SJSA1 (cell line): Measurements from ENCODE around the gene LSAMP. TPM values are rescaled to one million over a fixed set of nuclear protein-coding genes. Genes with fewer than 3 reads are reported as not detected.

Experiments
- DNase-seq, 2 experiments: peaks; one replicate each; pipeline ENCODE4 v3.0.0-alpha.2; 2015 to 2020; ENCODE audit warnings: low spot score in 2 of 2, low read depth in 1 of 2
- H3K27ac ChIP-seq: fragments of 250-450 bp; sonication (Bioruptor Pico); 2 replicates; pipeline ENCODE4 v1.5.1; 2020; ENCODE audit warnings: mild to moderate bottlenecking, moderate library complexity
- H3K27me3 ChIP-seq: fragments of 250-450 bp; sonication (Bioruptor Pico); replicated peaks from 2 replicates; pipeline ENCODE4 v1.5.1; 2020; ENCODE audit warnings: mild to moderate bottlenecking, moderate library complexity
- H3K36me3 ChIP-seq: fragments of 250-450 bp; sonication (Bioruptor Pico); 2 replicates; pipeline ENCODE4 v1.5.1; 2020; ENCODE audit warnings: mild to moderate bottlenecking
- H3K4me1 ChIP-seq: fragments of 250-450 bp; sonication (Bioruptor Pico); replicated peaks from 2 replicates; pipeline ENCODE4 v1.6.1; 2021; ENCODE audit warnings: mild to moderate bottlenecking
- H3K4me3 ChIP-seq: fragments of 250-450 bp; sonication (Bioruptor Pico); 2 replicates; pipeline ENCODE4 v1.5.1; 2020; ENCODE audit warnings: mild to moderate bottlenecking
- H3K9me3 ChIP-seq: fragments of 250-450 bp; sonication (Bioruptor Pico); replicated peaks from 2 replicates; pipeline ENCODE4 v1.5.1; 2020; ENCODE audit warnings: mild to moderate bottlenecking
- total RNA-seq: library from RNA; depleted of rRNA; stranded (reverse); fragments of >200 nt; shearing (Covaris generic); gene quantifications from 2 replicates; pipeline ENCODE4 v1.2.3, GENCODE V29; 2014

The LSAMP gene
- total RNA-seq, 1 experiment from 2014 or later: not detected

DNA sequence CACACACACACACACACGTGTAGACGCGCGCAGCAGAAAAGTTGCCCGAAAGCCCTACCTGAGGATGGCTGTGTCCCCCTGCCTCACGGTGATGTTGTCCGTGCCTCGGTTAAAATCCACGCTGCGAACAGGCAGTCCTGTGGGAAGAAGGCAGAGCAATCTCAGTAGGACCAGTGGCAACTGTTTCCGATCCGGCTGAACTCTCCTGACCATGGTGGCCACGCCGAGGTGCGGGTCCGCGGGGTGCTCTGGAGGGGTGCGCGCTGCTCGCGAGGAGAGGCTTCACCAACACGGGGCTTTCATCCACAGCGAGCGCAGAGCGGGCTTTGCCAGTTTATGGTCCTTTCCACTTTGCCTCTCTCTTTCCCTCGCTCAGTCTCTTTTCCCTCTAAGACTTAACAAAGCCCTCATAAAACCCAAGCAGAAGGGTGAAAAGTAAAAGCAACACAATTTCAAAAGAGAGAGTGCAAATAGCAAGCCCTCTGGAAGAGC, 422 bp downstream of the LSAMP start:
- no peaks in the 10 kb centered on the region for H3K36me3 ChIP-seq
- no peak overlapping the region for H3K4me3 ChIP-seq
- no peak for DNase-seq
- peaks cover 18% of the 10 kb centered on the region; the same call in 1 of the 2 replicates for H3K27me3 ChIP-seq
- H3K4me1 ChIP-seq: no peaks in the 10 kb centered on the region
- no peaks in the 10 kb centered on the region; the same call in 1 of the 2 replicates for H3K9me3 ChIP-seq
- no peak overlapping the region for H3K27ac ChIP-seq

DNA sequence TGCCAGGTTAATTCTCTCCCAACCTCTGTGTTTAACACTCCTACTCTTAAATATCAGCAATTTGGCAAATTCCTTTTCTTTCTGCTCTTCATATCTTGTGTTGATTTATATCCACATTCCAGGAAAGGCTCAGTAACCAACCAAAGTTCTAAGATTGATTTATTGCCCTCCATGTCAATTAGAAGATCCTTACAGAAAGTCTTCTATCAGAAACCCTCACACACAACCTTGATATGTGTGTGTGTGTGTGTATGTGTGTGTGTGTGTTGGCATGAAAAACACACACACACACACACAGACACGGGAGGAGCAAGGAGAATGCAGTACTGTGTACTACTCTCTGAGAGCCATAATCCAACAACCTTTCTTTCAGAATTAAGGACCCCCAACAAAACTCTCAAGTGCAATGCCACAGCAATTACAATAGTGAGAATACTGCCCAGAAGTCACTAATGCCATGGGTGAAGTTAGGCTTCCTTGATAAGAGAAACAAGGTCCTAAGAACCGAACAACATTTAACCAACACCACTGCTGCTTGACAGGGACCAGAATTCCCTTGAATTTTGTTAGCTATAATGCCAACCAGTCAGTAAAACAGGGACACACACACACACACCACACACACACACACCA, 1.1 kb downstream of the LSAMP start:
- Histone ChIP-seq H3K36me3 (no peaks in the 10 kb centered on the region), H3K4me3 (no peak overlapping the region), H3K27me3 (peaks cover 18% of the 10 kb centered on the region; the same call in 1 of the 2 replicates), H3K27ac (no peak overlapping the region), H3K4me1 (no peaks in the 10 kb centered on the region), H3K9me3 (no peaks in the 10 kb centered on the region; the same call in 1 of the 2 replicates)
- no peak for DNase-seq

DNA sequence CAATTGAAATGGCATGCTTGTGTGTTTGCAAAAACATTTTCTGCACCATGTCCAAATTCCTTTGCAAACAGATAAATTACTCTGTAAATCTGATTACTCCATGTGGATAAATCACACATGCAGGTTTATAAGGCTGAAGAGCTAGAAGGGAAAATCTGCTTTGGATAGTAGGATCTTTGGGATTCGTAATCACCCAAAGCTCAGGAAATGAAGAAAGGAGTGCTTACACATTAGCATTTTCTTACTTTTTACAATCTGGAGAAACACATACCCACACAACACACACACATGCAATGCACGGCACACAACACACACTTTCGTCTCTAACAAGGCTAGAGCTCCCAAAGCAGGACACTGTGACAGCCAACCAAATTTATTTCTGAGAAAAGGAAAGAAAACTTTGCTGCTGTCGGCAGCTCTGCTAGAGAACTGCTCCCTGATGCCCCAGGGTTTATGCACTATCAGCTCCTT, 2.1 kb downstream of the LSAMP start:
- no peaks in the 10 kb centered on the region for H3K36me3 ChIP-seq
- DNase-seq: no peak
- H3K9me3 ChIP-seq: no peaks in the 10 kb centered on the region; the same call in 1 of the 2 replicates
- H3K27me3 ChIP-seq: peaks cover 18% of the 10 kb centered on the region; the same call in 1 of the 2 replicates
- H3K4me3 ChIP-seq: no peak overlapping the region
- H3K4me1 ChIP-seq: no peaks in the 10 kb centered on the region
- no peak overlapping the region for H3K27ac ChIP-seq

DNA sequence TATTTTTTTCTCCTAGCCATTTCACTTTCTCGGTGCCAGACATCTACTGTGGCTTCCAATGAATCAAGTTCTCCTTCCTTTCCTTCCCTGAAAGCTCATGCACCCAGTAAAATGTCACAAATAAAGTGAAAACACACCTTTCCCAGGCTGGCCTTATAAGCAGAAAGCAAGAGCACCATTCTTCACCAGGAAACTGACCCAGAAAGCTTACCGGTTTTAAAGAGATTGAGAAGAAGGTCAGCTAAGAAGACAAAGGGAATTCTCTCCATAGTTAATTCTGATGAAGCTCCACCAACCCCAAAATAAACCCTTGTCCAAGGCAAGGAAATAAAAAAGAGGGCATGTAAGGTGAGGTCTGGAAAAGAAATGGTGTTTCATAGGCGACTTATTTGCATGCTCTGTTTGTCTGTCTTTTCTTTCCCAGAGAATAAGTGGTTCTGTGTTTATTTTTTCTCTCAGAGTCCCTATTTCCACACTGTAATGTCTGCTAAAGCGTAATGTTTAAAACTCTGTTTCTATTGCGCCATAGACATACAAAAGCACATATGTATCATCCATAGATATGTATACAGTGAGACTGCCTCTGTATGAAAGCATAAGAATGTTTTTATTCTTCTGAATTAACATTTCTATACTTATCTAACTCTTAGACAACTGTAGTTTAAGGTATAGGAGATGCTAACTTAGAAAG, 2.8 kb downstream of the LSAMP start:
- Histone ChIP-seq H3K4me3 (no peak overlapping the region), H3K9me3 (no peaks in the 10 kb centered on the region; the same call in 1 of the 2 replicates), H3K4me1 (no peaks in the 10 kb centered on the region), H3K36me3 (no peaks in the 10 kb centered on the region), H3K27me3 (peaks cover 18% of the 10 kb centered on the region; the same call in 1 of the 2 replicates), H3K27ac (no peak overlapping the region)
- DNase-seq: no peak

DNA sequence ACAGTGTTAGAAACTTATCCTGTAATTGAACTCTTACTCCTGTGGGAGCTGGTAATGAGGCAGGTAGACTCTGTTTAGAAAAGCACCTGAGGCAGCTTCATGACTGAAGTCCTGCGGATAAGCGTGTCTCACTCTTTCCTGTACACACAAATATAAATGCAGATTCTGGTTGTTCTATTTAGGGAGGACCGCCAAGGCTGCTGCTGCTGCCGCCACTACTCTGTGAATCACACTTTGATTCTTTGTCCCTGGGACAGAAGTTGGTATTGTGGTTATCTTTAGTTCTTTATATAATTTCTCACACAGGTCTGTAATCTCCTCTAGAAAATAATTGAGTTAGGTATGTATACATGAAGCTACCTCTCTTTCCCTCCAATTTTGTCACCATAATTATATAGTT, 3.6 kb downstream of the LSAMP start:
- Histone ChIP-seq H3K36me3 (no peaks in the 10 kb centered on the region), H3K4me1 (no peaks in the 10 kb centered on the region), H3K4me3 (no peak overlapping the region), H3K27ac (no peak overlapping the region), H3K9me3 (no peaks in the 10 kb centered on the region; the same call in 1 of the 2 replicates), H3K27me3 (peaks cover 18% of the 10 kb centered on the region; the same call in 1 of the 2 replicates)
- DNase-seq: no peak

DNA sequence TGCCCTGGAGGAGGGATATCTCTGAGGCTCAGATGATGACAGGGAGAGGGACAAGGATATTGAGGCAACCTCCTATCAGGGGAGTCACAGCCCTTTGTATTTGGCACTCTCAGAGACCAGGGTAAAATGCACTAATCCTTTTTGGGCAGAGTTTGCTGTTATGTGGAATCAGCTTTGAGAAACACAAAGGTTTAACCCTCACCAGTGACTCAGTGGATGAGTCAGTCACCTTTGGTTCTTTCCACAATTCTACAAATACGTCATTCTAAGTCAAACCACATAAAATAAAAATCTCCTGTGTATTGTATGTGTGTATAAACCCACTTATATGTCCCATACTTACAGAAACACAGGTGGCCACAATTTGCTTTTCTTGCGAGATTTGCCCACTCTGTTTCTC, 5.1 kb downstream of the LSAMP start:
- Histone ChIP-seq H3K9me3 (no peaks in the 10 kb centered on the region; the same call in 1 of the 2 replicates), H3K4me1 (no peaks in the 10 kb centered on the region), H3K27ac (no peak overlapping the region), H3K4me3 (no peak overlapping the region), H3K27me3 (peaks cover 18% of the 10 kb centered on the region; the same call in 1 of the 2 replicates), H3K36me3 (no peaks in the 10 kb centered on the region)
- DNase-seq: no peak

DNA sequence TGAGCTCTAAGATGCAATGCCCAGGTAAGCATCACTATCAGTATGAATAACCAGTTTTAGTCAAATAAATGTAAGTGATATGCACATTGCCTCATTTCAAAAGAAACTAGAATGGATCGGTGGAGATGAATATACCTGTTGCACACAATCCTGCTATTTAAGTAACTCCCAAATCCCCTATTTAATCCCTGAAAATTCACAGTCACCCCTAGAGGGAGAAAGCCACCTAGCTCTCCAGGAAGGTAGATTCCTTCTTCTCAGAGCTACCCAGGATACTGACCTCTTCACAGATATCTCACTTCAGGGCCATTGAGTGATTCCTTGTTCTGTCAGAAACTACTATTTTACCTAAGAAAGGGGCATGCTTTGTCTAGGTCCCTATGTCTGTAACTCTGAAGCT, 11.7 kb downstream of the LSAMP start:
- Histone ChIP-seq H3K36me3 (no peaks in the 10 kb centered on the region), H3K27ac (no peak overlapping the region), H3K9me3 (no peaks in the 10 kb centered on the region), H3K4me1 (no peaks in the 10 kb centered on the region), H3K27me3 (no peaks in the 10 kb centered on the region), H3K4me3 (no peak overlapping the region)
- no peak for DNase-seq

DNA sequence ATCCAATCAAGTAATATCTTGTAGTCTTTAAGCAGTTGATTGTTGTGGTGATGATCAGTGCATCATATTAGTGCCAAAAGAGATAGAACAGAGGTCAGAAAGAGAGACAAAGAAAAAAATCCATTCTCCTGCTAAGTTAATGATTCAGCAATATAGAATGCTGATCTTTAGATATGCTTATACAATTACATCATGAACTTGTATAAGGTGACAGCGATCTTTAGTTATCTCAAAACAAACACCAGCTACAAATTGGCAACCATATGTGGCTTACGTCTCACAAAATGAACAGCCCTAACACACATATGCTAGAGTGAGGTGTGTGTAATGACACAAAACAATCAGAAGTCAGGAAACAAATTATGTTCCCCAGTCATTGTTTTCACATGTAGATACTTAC, 12.5 kb downstream of the LSAMP start:
- Histone ChIP-seq H3K27me3 (no peaks in the 10 kb centered on the region), H3K4me3 (no peak overlapping the region), H3K9me3 (no peaks in the 10 kb centered on the region), H3K27ac (no peak overlapping the region), H3K4me1 (no peaks in the 10 kb centered on the region), H3K36me3 (no peaks in the 10 kb centered on the region)
- DNase-seq: no peak

DNA sequence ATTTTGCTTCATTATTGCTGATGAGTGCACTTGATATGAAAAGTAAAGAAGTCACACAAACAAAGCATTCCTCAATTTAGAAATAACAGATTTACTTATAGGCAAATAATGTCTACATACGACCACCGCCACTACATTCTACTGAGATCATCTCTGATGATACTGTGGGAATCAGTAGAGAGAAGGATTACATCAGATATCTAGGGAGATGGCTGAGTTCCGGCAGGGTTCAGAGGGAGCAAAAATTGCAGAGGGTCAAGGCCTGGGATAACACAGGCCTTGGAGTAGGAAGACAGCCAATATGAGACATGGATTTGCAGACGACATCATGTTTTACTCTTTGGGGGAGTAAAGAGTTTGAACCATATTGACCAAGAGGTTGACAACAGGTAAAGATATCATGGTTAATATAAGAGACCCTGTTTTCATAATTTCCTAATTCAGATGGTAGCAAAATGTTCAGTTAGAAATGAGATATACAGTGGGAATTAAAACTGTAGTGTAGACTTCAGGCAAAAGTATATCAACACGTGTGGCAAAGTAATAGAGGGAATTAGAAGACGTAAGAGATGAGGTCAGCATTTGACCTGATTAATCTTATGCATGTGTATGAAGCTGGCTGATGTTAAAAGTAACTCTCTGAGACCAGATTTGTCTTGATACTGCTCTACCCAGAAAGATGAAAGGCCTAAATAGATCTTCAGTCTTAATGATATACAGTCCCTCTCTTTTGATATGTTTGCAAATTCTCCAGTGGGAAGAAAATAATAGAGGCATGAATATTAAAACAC, 15.6 kb downstream of the LSAMP start:
- H3K4me1 ChIP-seq: no peaks in the 10 kb centered on the region
- no peaks in the 10 kb centered on the region for H3K9me3 ChIP-seq
- no peak for DNase-seq
- no peaks in the 10 kb centered on the region for H3K27me3 ChIP-seq
- no peaks in the 10 kb centered on the region for H3K36me3 ChIP-seq
- H3K4me3 ChIP-seq: no peak overlapping the region
- H3K27ac ChIP-seq: no peak overlapping the region

DNA sequence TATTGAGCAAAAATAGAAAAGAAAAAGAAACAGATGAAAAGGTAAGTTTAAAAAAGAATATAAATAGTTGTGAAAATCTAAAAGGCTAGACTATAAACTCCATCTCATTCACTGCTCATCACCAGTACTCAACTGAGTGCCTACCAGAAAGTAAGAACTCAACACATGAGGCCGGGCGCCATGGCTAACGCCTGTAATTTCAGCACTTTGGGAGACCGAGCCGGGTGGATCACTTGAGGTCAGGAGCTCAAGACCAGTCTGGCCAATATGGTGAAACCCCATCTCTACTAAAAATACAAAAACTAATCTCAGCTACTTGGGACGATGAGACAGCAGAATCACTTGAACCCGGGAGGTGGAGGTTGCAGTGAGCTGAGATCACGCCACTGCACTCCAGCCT, 19.3 kb downstream of the LSAMP start:
- Histone ChIP-seq H3K4me3 (no peak overlapping the region), H3K27ac (no peak overlapping the region), H3K4me1 (no peaks in the 10 kb centered on the region), H3K9me3 (no peaks in the 10 kb centered on the region), H3K36me3 (no peaks in the 10 kb centered on the region), H3K27me3 (no peaks in the 10 kb centered on the region)
- DNase-seq: no peak

DNA sequence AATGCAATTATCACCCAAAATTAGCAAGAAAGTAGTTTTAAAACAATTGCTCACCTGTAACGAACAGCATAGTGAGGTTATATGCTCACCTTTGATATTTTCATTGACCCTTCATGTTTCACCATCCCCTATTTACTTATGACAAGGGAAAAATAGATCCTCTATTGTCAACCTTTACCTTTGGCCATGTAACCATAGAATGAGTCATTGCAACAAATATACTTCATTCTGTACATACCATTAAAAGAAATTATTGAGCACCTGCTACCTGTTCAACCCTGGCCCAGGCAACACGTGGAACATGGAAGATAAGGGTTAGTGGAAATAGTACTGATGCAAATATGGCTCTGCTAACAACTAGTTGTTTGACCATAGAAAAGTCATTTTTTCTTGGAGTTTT, 20.2 kb downstream of the LSAMP start:
- Histone ChIP-seq H3K4me1 (no peaks in the 10 kb centered on the region), H3K27ac (no peak overlapping the region), H3K36me3 (no peaks in the 10 kb centered on the region), H3K4me3 (no peak overlapping the region), H3K9me3 (no peaks in the 10 kb centered on the region), H3K27me3 (no peaks in the 10 kb centered on the region)
- no peak for DNase-seq

DNA sequence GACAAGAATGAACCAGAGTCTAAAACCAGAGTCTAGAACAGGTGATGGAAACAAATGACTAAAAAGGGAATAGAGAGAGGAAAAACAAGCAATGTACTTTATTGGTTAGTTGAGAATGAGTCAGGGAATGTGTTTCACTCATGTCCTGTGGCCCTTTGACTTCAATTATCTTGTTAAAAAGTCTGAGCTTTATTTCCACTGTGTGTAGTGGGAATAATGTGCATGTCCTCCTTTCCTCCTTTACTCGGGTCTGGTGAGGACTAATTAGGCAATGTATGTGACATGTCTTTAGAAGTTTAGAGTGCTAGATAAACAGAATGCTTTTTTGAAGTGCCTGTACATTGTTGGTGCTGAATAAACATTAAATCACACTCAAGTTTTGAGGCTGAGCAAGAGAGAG, 21.3 kb downstream of the LSAMP start:
- no peaks in the 10 kb centered on the region for H3K36me3 ChIP-seq
- no peaks in the 10 kb centered on the region for H3K9me3 ChIP-seq
- no peak overlapping the region for H3K27ac ChIP-seq
- H3K4me3 ChIP-seq: no peak overlapping the region
- no peaks in the 10 kb centered on the region for H3K27me3 ChIP-seq
- no peak for DNase-seq
- H3K4me1 ChIP-seq: no peaks in the 10 kb centered on the region

DNA sequence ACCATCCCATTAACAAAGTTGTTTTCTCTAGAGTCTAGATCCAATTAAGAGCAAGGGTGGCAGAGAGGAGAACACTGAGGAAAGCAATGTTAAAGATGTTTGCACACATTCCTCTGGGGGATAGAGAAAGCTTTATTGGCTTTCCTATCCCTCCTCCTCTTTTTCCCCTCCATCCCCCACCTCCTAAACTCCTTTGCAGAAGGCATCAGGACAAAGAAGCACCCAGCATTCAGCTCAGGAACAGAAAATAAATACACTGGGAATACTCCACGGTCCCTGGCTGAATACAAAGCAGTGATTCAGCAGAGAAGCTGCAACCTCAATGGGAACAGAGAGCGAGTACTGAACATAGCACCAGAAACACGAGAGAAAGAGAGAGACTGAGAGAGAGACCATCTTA, 21.9 kb downstream of the LSAMP start:
- DNase-seq: no peak
- H3K9me3 ChIP-seq: no peaks in the 10 kb centered on the region
- H3K4me1 ChIP-seq: no peaks in the 10 kb centered on the region
- H3K27ac ChIP-seq: no peak overlapping the region
- H3K4me3 ChIP-seq: no peak overlapping the region
- H3K36me3 ChIP-seq: no peaks in the 10 kb centered on the region
- H3K27me3 ChIP-seq: no peaks in the 10 kb centered on the region

DNA sequence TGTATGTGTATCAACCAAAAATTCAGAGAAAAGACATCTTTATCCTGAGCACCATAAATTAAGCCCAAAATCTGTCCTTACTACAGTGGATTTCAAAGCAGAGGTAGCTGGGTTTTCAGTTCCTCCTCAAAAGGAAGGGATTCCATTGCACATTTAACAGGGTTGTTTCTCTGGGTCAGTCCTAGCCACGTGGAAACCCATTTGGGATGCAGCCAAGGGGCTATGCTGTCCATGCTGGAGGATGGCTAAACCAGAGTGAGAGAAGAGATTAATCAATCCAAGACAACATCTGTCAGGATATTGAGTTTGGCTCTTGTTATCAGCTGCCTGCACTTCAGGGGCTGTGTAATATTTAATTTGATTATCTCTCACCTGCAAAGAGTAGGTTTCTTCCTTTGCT, 28.1 kb downstream of the LSAMP start:
- Histone ChIP-seq H3K4me3 (no peak overlapping the region), H3K4me1 (no peaks in the 10 kb centered on the region), H3K36me3 (no peaks in the 10 kb centered on the region), H3K9me3 (no peaks in the 10 kb centered on the region), H3K27me3 (no peaks in the 10 kb centered on the region), H3K27ac (no peak overlapping the region)
- DNase-seq: no peak
